Large intestine (tissue), 3 donors: ENCODE data around the gene ADAM19. TPM values are rescaled to one million over a fixed set of nuclear protein-coding genes. Genes with fewer than 3 reads are reported as not detected.

Experiments
- DNase-seq, 2 donors: peaks; one replicate each; pipeline versions ENCODE4 v3.0.0 to v3.0.0-alpha.2; 2013
- H3K27ac ChIP-seq: one replicate; pipeline ENCODE4 v1.5.1; 2013; ENCODE audit warnings: low read length
- H3K27me3 ChIP-seq: 2 replicates; pipeline ENCODE4 v1.6.1; 2013; ENCODE audit warnings: low read length; ENCODE audit not compliant: control insufficient read depth, insufficient read depth
- H3K36me3 ChIP-seq: 2 replicates; pipeline ENCODE4 v1.6.1; 2013; ENCODE audit warnings: low read length; ENCODE audit not compliant: control insufficient read depth, insufficient read depth
- H3K4me1 ChIP-seq: one replicate; pipeline ENCODE4 v1.6.1; 2013; ENCODE audit warnings: low read length; ENCODE audit not compliant: control insufficient read depth, insufficient read depth
- H3K4me3 ChIP-seq: one replicate; pipeline ENCODE4 v1.5.1; 2013; ENCODE audit warnings: low read length
- H3K9me3 ChIP-seq: one replicate; pipeline ENCODE4 v1.6.1; 2013; ENCODE audit warnings: mild to moderate bottlenecking, low read depth, low read length, moderate library complexity; ENCODE audit not compliant: control insufficient read depth
- WGBS: methylation state at CpG from one replicate; pipeline ENCODE4 v1.1.5; 2013; ENCODE audit warnings: low lambda C conversion rate; ENCODE audit not compliant: insufficient coverage; 5-methylcytosine and 5-hydroxymethylcytosine counted together
- polyA plus RNA-seq: library from polyadenylated mRNA; unstranded; fragments of 120-200 nt; gene quantifications from one replicate; pipeline ENCODE4 v1.2.1, GENCODE V29; 2013

The ADAM19 gene
- polyA plus RNA-seq, 1 donor = 13.6 TPM

GRCh38 chr5:157513182-157513581 lies 62.4 kb downstream of the ADAM19 start:
- H3K4me3 ChIP-seq = no peak overlapping the region
- H3K9me3 ChIP-seq = no peaks in the 10 kb centered on the region
- H3K27me3 ChIP-seq = no peaks in the 10 kb centered on the region
- peaks cover 14% of the 10 kb centered on the region for H3K36me3 ChIP-seq
- WGBS = 100% methylated on average over 1 of the region's 8 CpGs
- H3K27ac ChIP-seq = no peak overlapping the region
- H3K4me1 ChIP-seq = no peaks in the 10 kb centered on the region
- DNase-seq = no peak

DNA sequence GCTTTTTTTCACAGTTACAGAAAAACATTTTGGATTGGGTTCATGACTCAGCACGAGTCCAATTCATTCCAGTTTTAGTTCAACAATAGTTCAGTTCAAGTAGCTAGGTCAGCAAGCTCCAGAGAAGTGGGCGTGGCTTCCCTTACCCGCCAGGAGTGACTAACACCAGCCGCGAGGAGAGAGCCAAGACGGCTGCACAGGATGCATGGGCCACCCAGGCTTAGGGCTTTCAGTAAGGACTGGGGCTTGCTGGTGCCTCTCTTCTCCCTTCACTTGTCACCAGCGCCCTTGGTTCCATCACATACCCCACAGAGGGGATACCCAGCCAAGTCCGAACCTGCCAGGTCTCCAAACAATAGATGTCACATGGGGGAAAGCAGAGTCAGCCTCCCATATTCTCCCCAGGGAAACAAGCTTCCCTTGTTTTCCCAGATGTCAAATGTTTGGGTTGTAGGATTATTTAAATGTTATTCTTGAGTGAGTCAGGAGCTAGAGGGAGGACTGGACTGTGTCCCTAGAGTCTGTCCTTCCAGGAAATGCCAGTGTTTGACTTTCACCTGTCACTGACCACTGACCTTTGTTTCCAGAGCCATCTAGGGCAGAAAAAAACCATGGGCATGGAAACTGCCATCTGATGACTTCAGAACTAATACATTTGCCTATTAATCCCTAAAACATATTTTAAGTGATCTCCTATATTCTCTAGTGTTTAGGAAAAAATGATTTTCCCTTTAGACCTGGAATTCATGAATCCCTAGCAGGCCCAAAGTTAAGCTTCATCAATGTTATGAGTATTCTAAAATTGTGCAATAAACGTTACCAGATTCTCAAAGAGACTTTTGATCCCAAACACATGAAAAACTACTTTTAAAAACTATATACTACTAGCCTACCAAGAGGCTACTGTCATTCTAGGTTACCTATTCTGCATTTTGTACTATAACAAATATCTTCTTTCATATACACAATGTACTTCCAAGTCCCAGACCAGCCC lies 63.6 kb downstream of the ADAM19 start:
- Histone ChIP-seq H3K27me3 (no peaks in the 10 kb centered on the region), H3K9me3 (no peaks in the 10 kb centered on the region), H3K27ac (no peak overlapping the region), H3K4me1 (no peaks in the 10 kb centered on the region), H3K4me3 (no peak overlapping the region), H3K36me3 (peaks cover 15% of the 10 kb centered on the region)
- DNase-seq = peak; percentile 39 to 45
- WGBS = 80% methylated on average over 1 of the region's 9 CpGs

DNA sequence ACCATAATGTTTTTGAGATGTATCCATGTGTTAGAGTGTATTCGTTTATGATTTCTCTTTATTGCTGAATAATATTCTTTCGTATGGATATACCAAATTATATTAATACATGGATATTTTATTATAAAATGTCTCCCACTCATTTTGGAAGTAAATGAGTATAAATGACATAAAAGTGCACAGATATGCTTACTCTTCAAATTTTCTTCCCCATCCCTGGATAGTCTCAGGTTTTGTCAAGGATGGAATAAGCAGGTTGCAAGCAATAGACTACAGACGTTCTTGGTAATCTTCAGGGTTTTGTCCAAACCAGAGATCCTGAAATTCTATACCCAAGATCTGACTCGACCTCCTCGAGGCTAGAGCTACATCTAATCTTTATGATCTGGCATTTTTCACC lies 64.9 kb downstream of the ADAM19 start:
- H3K4me1 ChIP-seq = no peaks in the 10 kb centered on the region
- no CpG with 5 or more reads among the region's 5 CpGs for WGBS
- H3K27ac ChIP-seq = no peak overlapping the region
- H3K4me3 ChIP-seq = no peak overlapping the region
- no peaks in the 10 kb centered on the region for H3K27me3 ChIP-seq
- no peak for DNase-seq
- H3K36me3 ChIP-seq = peaks cover 14% of the 10 kb centered on the region
- no peaks in the 10 kb centered on the region for H3K9me3 ChIP-seq

DNA sequence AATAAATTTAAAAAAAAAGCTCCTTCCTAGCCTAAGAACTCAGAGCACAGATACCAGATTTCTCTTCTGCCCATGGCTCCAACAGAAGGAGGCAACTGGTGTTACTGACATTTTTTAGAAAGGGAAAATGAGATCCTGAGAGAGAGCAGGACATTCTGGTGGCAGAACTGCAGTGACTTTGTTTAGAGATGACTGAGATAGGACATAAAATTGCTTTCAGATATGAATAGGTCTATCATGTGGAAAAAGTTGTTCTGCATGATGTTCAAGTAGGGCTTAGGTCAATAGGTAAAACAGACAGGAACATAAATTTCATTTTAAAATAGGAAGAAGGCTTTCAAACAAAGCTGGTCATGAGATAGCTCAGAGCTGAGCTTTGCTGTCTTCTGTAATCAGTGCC lies 66.0 kb downstream of the ADAM19 start:
- DNase-seq = no peak
- Histone ChIP-seq H3K4me1 (no peaks in the 10 kb centered on the region), H3K4me3 (no peak overlapping the region), H3K27me3 (no peaks in the 10 kb centered on the region), H3K9me3 (no peaks in the 10 kb centered on the region), H3K27ac (no peak overlapping the region), H3K36me3 (peaks cover 10% of the 10 kb centered on the region)

DNA sequence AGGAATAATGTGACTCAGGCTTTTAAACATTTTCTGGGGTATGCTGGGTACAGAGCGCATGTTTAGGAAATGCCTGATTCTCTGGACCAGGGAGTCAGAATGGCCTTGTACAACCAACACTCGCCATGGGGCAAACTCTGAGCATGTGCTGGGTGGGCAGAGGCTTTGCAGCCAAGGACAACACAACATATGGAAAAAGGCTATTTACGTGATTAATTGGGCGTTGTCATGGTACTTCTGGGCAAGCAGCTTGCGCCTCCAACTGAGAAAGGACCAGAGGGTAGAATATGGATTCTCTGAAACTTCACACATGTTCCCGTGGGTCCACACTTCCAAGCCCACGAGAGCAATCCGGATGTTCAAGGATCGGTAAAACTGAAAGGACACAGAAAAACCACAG lies 66.5 kb downstream of the ADAM19 start:
- Histone ChIP-seq H3K27me3 (no peaks in the 10 kb centered on the region), H3K36me3 (peaks cover 10% of the 10 kb centered on the region), H3K27ac (no peak overlapping the region), H3K4me3 (no peak overlapping the region), H3K9me3 (no peaks in the 10 kb centered on the region), H3K4me1 (no peaks in the 10 kb centered on the region)
- WGBS = 90% methylated on average over 2 of the region's 9 CpGs
- no peak for DNase-seq

GRCh38 chr5:157506981-157507780 lies 68.4 kb downstream of the ADAM19 start:
- no peaks in the 10 kb centered on the region for H3K4me1 ChIP-seq
- peaks cover 5% of the 10 kb centered on the region for H3K36me3 ChIP-seq
- no peak overlapping the region for H3K4me3 ChIP-seq
- H3K9me3 ChIP-seq = no peaks in the 10 kb centered on the region
- WGBS = 100% methylated on average over 1 of the region's 14 CpGs
- no peaks in the 10 kb centered on the region for H3K27me3 ChIP-seq
- no peak overlapping the region for H3K27ac ChIP-seq
- DNase-seq = no peak

DNA sequence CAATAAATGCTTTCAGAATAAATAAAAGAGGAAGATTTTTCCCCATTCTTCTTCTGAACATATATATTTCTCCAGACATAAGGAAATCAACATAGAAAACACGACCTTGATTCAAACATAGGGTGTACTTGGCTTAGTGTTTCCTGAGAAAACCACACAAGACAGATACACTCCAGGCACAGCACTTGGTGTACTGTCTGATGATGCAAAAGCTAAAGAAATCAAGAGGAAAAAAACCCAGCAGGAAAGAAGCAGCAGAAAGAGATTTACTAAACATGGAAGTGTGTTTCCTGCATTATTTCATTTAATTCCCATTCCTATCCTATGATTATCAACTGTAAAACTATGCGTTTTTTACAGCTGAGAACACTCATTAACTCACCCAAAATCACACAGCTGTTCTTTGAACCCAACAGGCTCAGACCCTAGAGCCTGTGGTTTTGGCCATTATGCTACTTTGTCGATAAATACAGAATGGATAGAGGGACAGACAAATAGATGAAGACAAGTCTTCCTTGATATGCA lies 69.4 kb downstream of the ADAM19 start:
- 67% methylated on average over 1 of the region's 3 CpGs for WGBS
- no peaks in the 10 kb centered on the region for H3K27me3 ChIP-seq
- DNase-seq = no peak
- no peak overlapping the region for H3K27ac ChIP-seq
- H3K4me3 ChIP-seq = no peak overlapping the region
- H3K9me3 ChIP-seq = no peaks in the 10 kb centered on the region
- H3K36me3 ChIP-seq = peaks cover 9% of the 10 kb centered on the region
- H3K4me1 ChIP-seq = no peaks in the 10 kb centered on the region

DNA sequence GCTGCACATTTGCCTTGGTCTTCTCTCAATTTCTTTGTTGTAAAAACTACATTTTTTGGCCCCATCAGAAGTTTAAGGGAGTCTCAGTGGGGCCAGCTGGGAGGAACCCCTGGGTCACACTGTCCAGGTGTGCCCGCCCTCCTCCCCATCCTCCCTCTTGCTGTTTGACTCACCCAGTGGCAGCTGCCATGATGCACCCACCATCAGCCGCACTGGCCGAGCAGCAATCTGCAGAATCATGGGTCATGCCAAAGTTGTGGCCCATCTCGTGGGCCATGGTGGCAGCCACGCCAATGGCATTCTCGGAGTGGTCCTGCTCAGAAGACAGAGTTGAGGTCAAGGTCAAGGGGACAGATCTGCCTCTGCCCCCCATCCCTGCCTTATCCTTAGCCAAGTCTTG lies 70.1 kb downstream of the ADAM19 start:
- Histone ChIP-seq H3K4me3 (no peak overlapping the region), H3K4me1 (no peaks in the 10 kb centered on the region), H3K36me3 (peaks cover 10% of the 10 kb centered on the region), H3K9me3 (no peaks in the 10 kb centered on the region), H3K27me3 (no peaks in the 10 kb centered on the region), H3K27ac (no peak overlapping the region)
- DNase-seq = no peak
- WGBS = no CpG with 5 or more reads among the region's 6 CpGs

GRCh38 chr5:157504053-157504452 lies 71.5 kb downstream of the ADAM19 start:
- no peak overlapping the region for H3K4me3 ChIP-seq
- H3K9me3 ChIP-seq = no peaks in the 10 kb centered on the region
- H3K27ac ChIP-seq = no peak overlapping the region
- no peak for DNase-seq
- H3K36me3 ChIP-seq = peaks cover 9% of the 10 kb centered on the region
- no peaks in the 10 kb centered on the region for H3K27me3 ChIP-seq
- no peaks in the 10 kb centered on the region for H3K4me1 ChIP-seq
- 100% methylated on average over 1 of the region's 8 CpGs for WGBS

- Histone ChIP-seq H3K4me3 (no peak overlapping the region), H3K27ac (no peak overlapping the region), H3K36me3 (peaks cover 6% of the 10 kb centered on the region), H3K27me3 (no peaks in the 10 kb centered on the region), H3K9me3 (no peaks in the 10 kb centered on the region), H3K4me1 (no peaks in the 10 kb centered on the region)
- DNase-seq = no peak
- no CpG with 5 or more reads among the region's 8 CpGs for WGBS
Measured at GRCh38 chr5:157502143-157502647, 73.4 kb downstream of the ADAM19 start.
